NAMALWA (cell line): Measurements from ENCODE around the gene IL4I1.
"Not testable (repeated sequence)": the region's sequence is repeated elsewhere in the genome, so short reads cannot be mapped to it uniquely, and the experiment has no call there.

ENCODE experiments used
- DNase-seq: peaks from one replicate; pipeline ENCODE4 v3.0.0-alpha.2; 2015; ENCODE audit warnings: low spot score

IL4I1 gene

GRCh38 chr19:49896863-49897621 is at the start of gene IL4I1:
TSS of gene IL4I1 (minus strand) at chr19:49896887. CDS start at chr19:49896160, 727 bp downstream.
- peak; percentile 79 for DNase-seq

GRCh38 chr19:49946415-49946814 is 49.7 kb upstream of the IL4I1 start:
- no peak for DNase-seq

- not testable (repeated sequence) for DNase-seq
These were observed 47.9 kb upstream of the IL4I1 start for GRCh38 chr19:49944567-49944966.

- no peak for DNase-seq
These were observed 43.8 kb upstream of the IL4I1 start for GRCh38 chr19:49940482-49940791.

GRCh38 chr19:49939721-49940481 is 43.2 kb upstream of the IL4I1 start:
- DNase-seq: peak; percentile 54

GRCh38 chr19:49938662-49939061 is 42.0 kb upstream of the IL4I1 start:
- DNase-seq: no peak

- DNase-seq: peak; percentile 83
These were observed 41.2 kb upstream of the IL4I1 start for GRCh38 chr19:49937750-49938381.

GRCh38 chr19:49936549-49936948 is 39.9 kb upstream of the IL4I1 start:
- peak; percentile 38 for DNase-seq

- DNase-seq: no peak
These were observed 37.0 kb upstream of the IL4I1 start for GRCh38 chr19:49933643-49934042.

GRCh38 chr19:49932731-49933131 is 36.0 kb upstream of the IL4I1 start:
- no peak for DNase-seq

- no peak for DNase-seq
These were observed 35.4 kb upstream of the IL4I1 start for GRCh38 chr19:49932041-49932451.

- DNase-seq: no peak
These were observed 34.8 kb upstream of the IL4I1 start for GRCh38 chr19:49931293-49932040.

- peak; percentile 56 for DNase-seq
These were observed 33.9 kb upstream of the IL4I1 start for GRCh38 chr19:49930483-49931011.

GRCh38 chr19:49929611-49930482 is 33.2 kb upstream of the IL4I1 start:
- DNase-seq: peak; percentile 97

GRCh38 chr19:49929121-49929610 is 32.5 kb upstream of the IL4I1 start, which contains the start of the genes ATF5 and NUP62:
TSS of gene ATF5 (plus strand) at chr19:49929205. CDS start at chr19:49930851, 1,646 bp downstream.
TSS of gene NUP62 (minus strand) at chr19:49929504. CDS start at chr19:49909807, 19,697 bp downstream.
- peak; percentile 71 for DNase-seq

GRCh38 chr19:49927526-49928264 is 31.0 kb upstream of the IL4I1 start:
- no peak for DNase-seq

GRCh38 chr19:49926515-49926914 is 29.8 kb upstream of the IL4I1 start:
- DNase-seq: no peak

GRCh38 chr19:49925486-49925885 is 28.8 kb upstream of the IL4I1 start:
- no peak for DNase-seq

GRCh38 chr19:49924881-49925210 is 28.2 kb upstream of the IL4I1 start:
- not testable (repeated sequence) for DNase-seq
